ENCODE results near the gene ASXL1. TPM values are rescaled to one million over a fixed set of nuclear protein-coding genes. Genes with fewer than 3 reads are reported as not detected.
A peak's percentile ranks its signal among the peaks of the same experiment; 100 is the strongest.

ASXL1 gene
- polyA plus RNA-seq, 1 of the 3 experiments (the other 2 are of a cell fraction): 36.6 TPM

- Histone ChIP-seq H4K20me1 (ENCODE audit: insufficient read depth) (peaks cover 39% of the 10 kb centered on the region), H3K9ac (no peak overlapping the region), H3K9me2 (no peaks in the 10 kb centered on the region), H3K36me3 (replicated peaks in 1 of 2; ENCODE audit: control insufficient read depth in 1 of 2, insufficient read depth in 2 of 2, low read length in 1 of 2) (peaks cover 0 to 26% of the 10 kb centered on the region in 2 experiments), H3K4me3 (ENCODE audit: low read depth in 2 of 2, low read length in 1 of 2) (no peak overlapping the region), H3K27me3 (ENCODE audit: insufficient read depth) (no peaks in the 10 kb centered on the region), H3K9me3 (no peaks in the 10 kb centered on the region), H3K27ac (ENCODE audit: low read depth in 2 of 2, low read length in 1 of 2) (no peak overlapping the region), H3K4me2 (no peak overlapping the region), H3K79me2 (ENCODE audit: insufficient read depth) (peaks cover 96% of the 10 kb centered on the region), H2AFZ (ENCODE audit: low read depth) (peak overlapping the region; percentile 22; the same call in 1 of the 2 replicates), H3K4me1 (ENCODE audit: control insufficient read depth in 1 of 2, insufficient read depth in 2 of 2, low read depth in 1 of 2, low read length in 1 of 2) (no peaks in the 10 kb centered on the region), H3F3A (replicated peaks; ENCODE audit: insufficient read depth) (peaks cover 9% of the 10 kb centered on the region)
- TF ChIP-seq EP300 (IDR thresholded peaks at IDR 0.05; ENCODE audit: borderline replicate concordance in 1 of 2, low read depth in 1 of 2, low read length in 1 of 2) (no peak), RCOR1 (IDR thresholded peaks at IDR 0.05; ENCODE audit: low read length) (no peak), REST (IDR thresholded peaks at IDR 0.05; ENCODE audit: low read depth, low read length) (no peak), SMC3 (IDR thresholded peaks at IDR 0.05; ENCODE audit: low read depth, low read length) (no peak), MEF2A (IDR thresholded peaks at IDR 0.05; ENCODE audit: borderline replicate concordance, low read depth) (no peak), POLR2AphosphoS5 (IDR thresholded peaks at IDR 0.05; ENCODE audit: low read depth, low read length) (no peak), CTCF (IDR thresholded peaks at IDR 0.05) (no peak), MXI1 (IDR thresholded peaks at IDR 0.05; ENCODE audit: low read depth, low read length) (no peak), YY1 (IDR thresholded peaks at IDR 0.05; ENCODE audit: low read depth) (no peak), FOXM1 (IDR thresholded peaks at IDR 0.05; ENCODE audit: low read depth) (no peak), ELF1 (IDR thresholded peaks at IDR 0.05) (no peak), RXRA (IDR thresholded peaks at IDR 0.05; ENCODE audit: borderline replicate concordance, low read depth) (no peak), GATA2 (CRISPR knock-in tag; IDR thresholded peaks at IDR 0.05) (no peak), GABPA (IDR thresholded peaks at IDR 0.05; ENCODE audit: low read depth) (no peak)
- TF ChIP-seq, protein P1, sequence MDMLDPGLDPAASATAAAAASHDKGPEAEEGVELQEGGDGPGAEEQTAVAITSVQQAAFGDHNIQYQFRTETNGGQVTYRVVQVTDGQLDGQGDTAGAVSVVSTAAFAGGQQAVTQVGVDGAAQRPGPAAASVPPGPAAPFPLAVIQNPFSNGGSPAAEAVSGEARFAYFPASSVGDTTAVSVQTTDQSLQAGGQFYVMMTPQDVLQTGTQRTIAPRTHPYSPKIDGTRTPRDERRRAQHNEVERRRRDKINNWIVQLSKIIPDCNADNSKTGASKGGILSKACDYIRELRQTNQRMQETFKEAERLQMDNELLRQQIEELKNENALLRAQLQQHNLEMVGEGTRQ (IDR thresholded peaks at IDR 0.05; ENCODE audit: borderline replicate concordance, low read depth, low read length): no peak
- TF ChIP-seq, protein P2, sequence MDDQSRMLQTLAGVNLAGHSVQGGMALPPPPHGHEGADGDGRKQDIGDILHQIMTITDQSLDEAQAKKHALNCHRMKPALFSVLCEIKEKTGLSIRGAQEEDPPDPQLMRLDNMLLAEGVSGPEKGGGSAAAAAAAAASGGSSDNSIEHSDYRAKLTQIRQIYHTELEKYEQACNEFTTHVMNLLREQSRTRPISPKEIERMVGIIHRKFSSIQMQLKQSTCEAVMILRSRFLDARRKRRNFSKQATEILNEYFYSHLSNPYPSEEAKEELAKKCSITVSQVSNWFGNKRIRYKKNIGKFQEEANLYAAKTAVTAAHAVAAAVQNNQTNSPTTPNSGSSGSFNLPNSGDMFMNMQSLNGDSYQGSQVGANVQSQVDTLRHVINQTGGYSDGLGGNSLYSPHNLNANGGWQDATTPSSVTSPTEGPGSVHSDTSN (IDR thresholded peaks at IDR 0.05): no peak
- CTCF ChIA-PET: no interaction called here
- POLR2A ChIA-PET: no interaction called here
- no peak for DNase-seq
- WGBS (ENCODE audit: low lambda C conversion rate): 60% methylated on average over 2 of the region's 2 CpGs
These were observed 63.2 kb downstream of the ASXL1 start for GRCh38 chr20:32421290-32421689.
